OCI-M2 (cell line): Measurements from ENCODE around the gene TBC1D2.

Experiments used
- DNase-seq: peaks from one replicate; lab custom pipeline; 2025; ENCODE audit not compliant: unreplicated experiment; lab: John Stamatoyannopoulos, UW

Gene TBC1D2

DNA sequence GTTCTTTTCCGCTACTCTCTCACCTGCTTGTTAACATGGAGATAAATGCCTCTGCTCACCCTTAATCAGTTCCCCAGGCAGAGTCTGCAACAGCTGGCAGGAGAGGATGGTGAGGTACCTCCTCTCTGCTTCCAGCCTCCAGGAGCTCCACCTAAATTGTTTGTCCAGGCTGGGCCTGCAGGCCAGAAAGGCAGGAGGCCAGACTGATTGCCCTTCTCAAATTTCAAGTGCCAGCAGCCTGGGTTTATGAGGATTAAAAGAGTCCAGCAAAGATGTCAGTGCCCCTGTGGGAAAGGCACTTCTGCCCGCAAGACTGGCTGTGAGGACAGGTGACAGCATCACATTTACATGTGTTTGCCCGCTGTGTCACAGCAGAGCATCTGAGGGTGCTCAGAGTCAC lies 82.8 kb downstream of the TBC1D2 start:
- no peak for DNase-seq

DNA sequence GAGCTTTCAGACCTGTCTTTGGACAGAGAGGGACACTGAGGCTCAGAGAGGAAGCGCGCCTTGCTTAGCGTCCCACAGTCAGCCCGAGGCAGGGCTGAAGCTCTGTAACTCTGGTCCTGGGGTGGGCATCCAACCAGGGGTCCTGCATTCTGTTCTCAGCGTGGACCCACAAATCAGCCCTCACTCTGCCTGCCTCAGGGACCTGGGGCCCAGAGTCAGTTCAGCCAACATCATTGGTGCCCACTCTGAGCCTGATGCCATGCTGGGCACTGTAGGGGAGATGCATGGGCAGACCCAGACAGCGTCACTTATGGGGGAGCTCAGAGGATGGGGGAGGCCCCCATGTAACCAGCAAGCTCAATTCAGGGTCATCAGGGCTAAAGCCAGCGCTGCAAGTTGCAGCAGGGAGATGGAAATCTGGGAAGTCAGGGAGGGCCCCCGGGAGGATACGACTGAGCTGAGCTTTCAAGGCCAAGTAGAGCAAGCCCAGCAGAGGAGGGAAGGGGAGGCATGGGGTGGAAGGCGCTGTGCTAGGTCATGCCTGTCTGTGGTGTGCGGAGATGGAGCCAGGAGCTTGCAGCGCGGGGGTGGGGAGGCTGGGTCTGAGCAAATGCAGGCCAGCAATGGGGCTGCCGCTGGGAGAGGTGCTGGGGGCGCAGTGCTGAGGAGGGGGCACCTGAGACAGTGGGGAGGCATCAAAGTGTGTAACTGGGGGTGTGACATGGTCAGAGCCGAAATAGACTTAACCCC lies 84.1 kb downstream of the TBC1D2 start:
- DNase-seq = no peak

DNA sequence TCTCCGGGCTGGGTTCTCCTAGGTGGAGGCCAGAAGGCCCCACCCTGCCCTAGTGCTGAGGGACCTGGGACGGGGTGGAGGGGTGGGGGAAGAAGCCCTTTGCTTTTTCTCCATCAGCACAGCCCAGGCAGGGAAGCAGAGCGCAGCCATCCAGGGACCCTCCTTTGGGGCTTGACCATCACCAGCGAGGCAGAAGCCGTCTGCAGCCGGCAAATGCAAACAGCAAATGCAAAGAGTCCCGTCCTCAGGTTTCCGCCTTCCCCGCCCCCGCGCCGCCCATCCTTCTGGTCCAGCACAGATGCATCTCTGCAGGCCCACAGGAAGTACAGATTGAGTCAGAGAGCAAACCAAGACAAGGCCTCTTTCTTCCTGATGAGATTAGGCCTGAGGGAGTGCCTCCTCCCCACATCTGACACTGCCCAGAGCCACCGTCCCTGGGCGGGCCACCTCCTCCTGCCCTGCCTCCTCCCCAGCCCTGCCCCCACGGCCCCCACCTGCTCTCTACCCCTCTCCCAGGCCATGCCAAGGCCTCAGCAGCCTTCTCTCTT lies 86.4 kb downstream of the TBC1D2 start:
- DNase-seq = no peak

DNA sequence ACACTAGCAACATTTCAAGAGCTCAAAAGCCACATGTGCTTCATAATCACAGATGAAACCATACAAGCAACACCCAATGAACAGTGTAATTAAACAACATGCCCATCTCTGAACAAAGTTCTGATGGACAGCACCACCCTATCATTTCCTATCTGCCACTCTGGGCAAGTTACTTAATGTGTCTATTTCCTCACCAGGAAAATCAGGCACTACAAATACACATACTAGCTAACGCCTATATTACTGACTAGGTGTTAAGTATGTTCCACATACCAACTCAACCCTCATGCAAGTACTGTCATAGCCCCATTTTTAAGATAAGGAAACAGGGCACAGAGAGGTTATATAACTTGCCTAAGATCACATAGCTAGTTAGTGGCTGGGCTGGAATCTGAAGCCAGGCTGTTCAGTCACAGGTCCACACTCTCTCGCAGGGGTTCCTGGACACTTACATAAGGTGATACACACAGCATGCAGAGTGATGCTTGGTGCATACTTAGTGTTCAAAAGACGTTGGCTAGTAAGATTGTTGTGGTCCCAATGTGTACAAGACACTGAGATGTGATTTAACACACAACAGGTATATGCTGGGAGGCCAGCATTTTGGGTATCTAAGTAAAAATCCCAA lies 87.2 kb downstream of the TBC1D2 start:
- no peak for DNase-seq

DNA sequence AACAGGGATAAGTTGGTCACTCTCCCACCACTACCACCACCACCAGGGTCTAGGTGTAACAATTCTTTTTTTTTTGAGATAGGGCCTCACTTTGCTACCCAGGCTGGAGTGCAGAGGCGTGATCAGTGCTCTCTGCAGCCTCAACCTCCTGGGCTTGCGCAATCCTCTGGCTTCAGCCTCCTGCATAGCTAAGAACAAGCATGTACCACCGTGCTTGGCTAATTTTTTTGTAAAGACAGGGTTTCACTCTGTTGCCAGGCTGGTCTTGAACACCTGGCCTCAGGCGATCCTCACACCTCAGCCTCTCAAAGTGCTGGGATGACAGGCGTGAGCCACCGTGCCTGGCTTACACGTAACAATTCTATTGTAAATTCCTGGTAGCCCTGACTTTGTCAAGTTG lies 90.5 kb downstream of the TBC1D2 start:
- no peak for DNase-seq

DNA sequence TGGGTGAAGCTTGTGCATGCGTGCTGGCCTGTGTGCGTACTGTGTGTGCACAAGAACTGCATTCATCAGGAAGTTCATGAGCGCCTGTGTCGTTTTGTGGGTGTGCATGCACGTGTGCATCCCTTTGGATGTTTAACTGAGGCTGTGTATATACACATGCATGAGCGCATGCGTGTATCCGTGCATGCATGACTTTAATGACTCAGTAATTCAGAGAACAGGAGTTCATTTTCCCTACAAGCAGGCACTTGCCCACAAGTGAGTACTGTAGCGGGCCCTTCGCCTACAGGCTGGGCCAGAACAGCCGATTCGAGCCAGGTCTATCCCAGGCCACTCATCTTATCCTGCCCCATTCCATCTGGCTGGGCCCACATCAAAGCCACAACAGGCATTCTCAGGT lies 92.8 kb downstream of the TBC1D2 start:
- no peak for DNase-seq

DNA sequence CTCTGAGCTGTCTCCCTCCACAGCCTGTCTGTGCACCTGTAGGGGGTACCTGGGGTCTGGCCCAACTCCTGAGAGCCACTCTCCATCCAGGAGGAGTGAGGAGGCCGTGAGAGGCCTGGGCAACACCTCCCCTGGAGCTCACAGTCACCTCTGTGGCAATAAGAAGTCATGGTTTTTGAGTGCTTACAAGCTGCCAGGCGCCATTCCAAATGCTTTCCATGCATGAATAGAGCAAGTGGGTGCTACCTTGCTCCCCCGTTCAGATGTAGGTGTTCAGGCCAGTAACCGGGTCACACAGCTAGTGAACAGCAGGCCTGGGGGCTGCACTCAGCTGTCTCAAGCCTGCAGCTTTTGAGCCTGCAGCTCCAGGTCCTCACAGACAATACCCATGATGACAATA lies 93.6 kb downstream of the TBC1D2 start:
- no peak for DNase-seq

DNA sequence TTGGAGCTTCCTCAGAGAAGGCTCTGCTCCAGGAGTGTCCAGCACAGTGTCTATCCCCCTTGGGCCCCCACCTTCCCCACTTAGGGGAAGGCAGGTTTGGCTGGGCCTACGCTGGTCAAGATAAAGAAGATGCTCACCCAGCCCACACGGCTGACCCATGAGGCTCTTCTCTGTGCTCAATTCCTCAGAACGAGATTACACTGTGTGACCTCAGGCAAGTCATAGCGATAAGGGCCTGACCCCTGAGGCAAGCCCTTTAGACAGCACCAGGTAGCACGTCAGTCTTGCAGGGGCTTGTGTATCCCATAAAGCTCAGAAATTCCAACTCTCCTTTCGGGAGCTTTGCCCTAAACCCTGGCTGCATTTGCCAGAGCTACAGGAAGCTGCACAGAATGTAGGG lies 95.7 kb downstream of the TBC1D2 start:
- DNase-seq = no peak

DNA sequence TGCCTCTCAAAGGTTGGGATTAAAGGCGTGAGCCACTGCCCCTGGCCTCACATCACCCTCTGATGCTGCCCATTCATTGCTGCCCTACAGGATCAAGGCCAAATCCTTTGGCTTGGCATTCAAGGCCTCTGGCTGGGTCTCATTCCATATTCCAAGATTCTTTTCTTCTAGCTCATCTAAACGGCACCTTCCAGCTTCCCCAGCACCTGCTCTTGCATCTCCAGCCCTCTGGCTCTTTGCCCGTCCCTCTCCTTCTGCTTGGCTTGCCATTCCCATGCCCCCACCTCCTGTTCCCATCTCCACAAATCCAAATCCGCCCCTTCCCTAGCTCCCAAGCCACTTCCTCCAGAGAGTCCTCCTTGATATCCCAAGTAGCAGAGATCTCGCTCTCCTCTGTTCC lies 96.1 kb downstream of the TBC1D2 start:
- DNase-seq = no peak

DNA sequence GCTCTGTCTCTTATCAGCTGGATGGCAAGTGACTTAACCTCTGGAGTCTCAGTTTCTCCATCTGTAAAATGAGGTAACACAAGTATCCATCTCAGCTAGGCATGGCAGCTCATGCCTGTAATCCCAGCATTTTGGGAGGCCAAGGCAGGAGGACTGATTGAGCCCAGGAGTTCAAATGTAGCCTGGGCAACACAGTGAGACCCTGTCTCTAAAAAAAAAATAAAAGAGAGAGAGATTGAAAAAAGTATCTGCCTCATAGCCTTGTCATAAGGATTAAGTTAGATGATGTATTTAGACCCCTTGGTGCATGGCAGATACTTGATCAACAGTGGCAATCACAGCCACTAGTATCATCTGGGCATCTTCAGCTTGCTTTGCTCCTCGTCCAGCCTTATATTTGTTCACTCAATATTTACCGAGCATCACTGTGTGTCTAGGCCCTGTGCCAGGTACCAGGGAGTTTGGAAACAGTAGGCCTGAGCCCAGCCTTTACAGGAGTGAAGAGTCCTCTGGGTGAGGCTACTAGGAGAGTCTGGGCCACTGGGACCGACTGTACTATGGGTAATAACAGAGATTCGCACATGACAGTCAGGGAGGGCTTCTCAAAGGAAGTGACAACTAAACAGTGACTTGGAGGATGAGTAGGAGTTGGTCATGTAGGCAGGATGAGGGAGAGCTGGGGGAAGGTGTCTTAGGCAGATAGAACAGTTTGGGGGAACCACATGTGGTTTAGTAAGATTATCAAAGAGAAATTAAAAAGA lies 97.2 kb downstream of the TBC1D2 start:
- DNase-seq = no peak

DNA sequence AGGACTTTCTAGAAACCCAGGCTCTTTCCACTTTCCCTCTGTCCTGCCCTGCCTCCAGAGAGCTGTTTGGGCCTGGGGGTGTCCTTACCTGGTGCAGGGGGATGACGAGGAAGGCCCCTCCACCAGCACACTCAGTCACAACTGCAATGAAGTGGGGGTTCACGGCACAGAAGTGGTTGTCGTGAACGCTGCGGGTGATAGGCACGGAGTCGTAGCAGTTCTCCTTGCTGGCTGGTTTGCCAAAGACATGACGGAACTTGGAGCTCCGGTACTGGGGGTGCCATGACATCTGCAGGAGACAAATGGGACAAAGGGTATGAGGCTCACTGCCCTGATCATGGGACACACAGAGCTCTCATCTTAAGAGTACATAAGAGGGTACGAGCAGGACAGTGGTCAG lies 98.1 kb downstream of the TBC1D2 start:
- no peak for DNase-seq

DNA sequence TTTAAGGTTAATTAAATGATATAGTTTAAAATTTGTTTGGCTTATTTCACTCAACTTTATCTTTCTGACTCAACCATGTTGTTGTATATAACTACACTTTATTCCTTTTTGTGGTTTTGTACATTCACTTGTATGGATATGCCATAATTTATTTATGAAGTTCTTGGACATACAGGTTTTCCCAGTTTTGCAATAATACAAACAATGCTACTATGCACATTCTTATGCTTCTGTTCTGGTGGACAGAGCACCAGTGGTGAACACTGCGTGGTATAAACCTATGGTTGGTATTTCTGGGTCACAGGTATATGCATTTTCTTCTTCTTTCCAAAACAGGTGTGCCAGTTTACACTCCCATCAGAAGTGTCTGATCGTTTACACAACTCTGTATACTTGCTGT lies 100.8 kb downstream of the TBC1D2 start:
- DNase-seq = no peak

DNA sequence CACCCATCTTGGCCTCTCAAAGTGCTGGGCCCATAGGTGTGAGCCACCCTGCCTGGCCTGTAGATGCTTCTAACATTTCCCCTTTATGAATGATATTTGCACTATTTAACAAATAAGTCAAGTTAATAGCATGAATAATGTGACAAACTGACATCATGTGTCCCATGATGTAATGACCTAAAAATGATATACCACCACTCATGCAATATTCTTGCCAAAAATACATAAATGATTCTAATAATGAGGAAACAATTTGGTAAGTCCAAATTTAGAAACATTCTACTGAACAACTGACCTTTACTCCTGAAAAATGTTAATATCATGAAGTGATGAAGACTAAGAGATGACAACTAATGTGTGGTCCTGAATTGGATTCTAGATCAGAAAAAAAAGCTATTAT lies 102.9 kb downstream of the TBC1D2 start:
- no peak for DNase-seq

DNA sequence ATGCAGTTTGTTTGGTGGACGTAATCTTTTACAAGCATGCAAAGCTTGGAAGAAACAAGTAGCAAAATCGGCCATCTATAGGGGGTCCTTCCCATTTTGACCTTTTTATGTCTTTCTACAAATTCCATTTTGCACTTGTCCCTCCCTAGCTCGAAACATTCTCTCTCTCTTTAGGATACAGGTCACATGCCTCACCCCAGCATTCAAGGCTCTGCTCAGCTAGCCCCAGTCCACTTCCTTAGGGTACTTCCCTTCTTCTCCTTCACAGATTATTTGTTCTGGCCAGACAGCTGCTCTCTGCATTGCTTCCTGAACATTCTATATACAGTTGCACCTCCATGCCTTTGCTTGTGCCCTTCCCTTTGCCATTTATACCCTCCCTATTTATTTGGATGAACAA lies 104.7 kb downstream of the TBC1D2 start:
- no peak for DNase-seq

DNA sequence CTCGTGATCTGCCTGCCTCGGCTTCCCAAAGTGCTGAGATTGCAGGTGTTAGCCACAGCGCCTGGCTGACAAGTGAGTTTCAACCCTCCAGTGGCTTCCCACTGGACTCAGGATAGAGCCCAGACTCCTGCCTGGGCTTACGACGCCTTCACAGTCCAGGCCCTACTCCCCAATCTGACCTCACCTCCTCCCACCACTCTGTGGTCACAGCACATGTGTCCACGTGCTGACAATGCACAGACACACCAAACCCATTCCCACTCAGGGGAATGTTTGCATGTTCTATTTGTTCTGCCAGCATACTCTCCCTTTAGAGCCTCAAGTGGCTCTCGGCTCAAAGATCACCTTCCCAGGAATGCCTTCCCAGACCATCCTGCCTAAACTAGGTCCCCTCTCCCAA lies 105.3 kb downstream of the TBC1D2 start:
- no peak for DNase-seq

DNA sequence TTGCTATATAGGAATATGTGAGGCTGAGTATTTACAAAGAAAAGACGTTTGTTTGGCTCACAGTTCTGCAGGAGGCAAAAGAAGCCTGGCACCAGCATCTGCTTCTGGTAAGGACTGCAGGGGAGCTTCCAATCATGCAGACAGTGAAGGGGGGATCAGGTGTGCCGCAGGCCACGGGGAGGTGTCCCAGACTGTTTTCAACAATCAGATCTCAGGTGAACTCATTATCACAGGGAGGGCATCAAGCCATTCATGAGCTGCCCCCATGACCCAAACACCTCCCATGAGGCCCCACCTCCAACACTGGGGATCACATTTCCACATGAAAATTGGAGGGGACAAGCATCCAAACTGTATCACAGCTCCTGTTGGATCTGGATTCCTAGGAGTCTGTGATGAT lies 106.0 kb downstream of the TBC1D2 start:
- DNase-seq = no peak
